ENCODE measurements around the gene MLLT6. TPM values are rescaled to one million over a fixed set of nuclear protein-coding genes. Genes with fewer than 3 reads are reported as not detected.

The MLLT6 gene
- total and polyA plus RNA-seq, 2 of the 13 experiments (the other 11 are each of a cell fraction or from before 2014, with no cell fraction given), result 50.7 to 69.5 TPM

GRCh38 chr17:38752308-38753070, 47.4 kb downstream of the MLLT6 start, which contains the start of gene PSMB3 (continued):
- TF ChIP-seq TARDBP (CRISPR knock-in tag; IDR thresholded peaks at IDR 0.05) (peak; percentile 92), ZNF589 (CRISPR knock-in tag; conservative IDR thresholded peaks at IDR 0.05) (peak; percentile 74; the same call in 1 of the 2 replicates), JUN (CRISPR knock-in tag; IDR thresholded peaks at IDR 0.05) (0 out of 2 replicates have a peak, but pooled peaks have one; percentile 8), ZIK1 (CRISPR knock-in tag; IDR thresholded peaks at IDR 0.05; ENCODE audit: borderline replicate concordance, low read depth) (no peak; the same call in 1 of the 2 replicates), ZNF44 (CRISPR knock-in tag; IDR thresholded peaks at IDR 0.05) (peak; percentile 83), GLMP (CRISPR knock-in tag; IDR thresholded peaks at IDR 0.05; ENCODE audit: borderline replicate concordance) (no peak), ZNF777 (CRISPR knock-in tag; IDR thresholded peaks at IDR 0.05) (no peak), ZNF280D (CRISPR knock-in tag; IDR thresholded peaks at IDR 0.05) (peak; percentile 18), NFKBIZ (CRISPR knock-in tag; IDR thresholded peaks at IDR 0.05) (no peak; the same call in 1 of the 2 replicates), ZNF205 (CRISPR knock-in tag; IDR thresholded peaks at IDR 0.05) (peak; percentile 97), ZNF576 (CRISPR knock-in tag; IDR thresholded peaks at IDR 0.05) (0 out of 2 replicates have a peak, but pooled peaks have one; percentile 69), PRDM4 (CRISPR knock-in tag; IDR thresholded peaks at IDR 0.05; ENCODE audit: borderline replicate concordance) (no peak), ZNF329 (CRISPR knock-in tag; IDR thresholded peaks at IDR 0.05; ENCODE audit: low read depth) (no peak), TAF15 (IDR thresholded peaks at IDR 0.05; ENCODE audit: low read depth, low read length, poor library complexity, severe bottlenecking) (no peak), MAFF (IDR thresholded peaks at IDR 0.05; ENCODE audit: low read depth, low read length) (no peak), RFXANK (CRISPR knock-in tag; IDR thresholded peaks at IDR 0.05) (no peak), TEF (CRISPR knock-in tag; IDR thresholded peaks at IDR 0.05) (no peak), HOXA7 (CRISPR knock-in tag; IDR thresholded peaks at IDR 0.05) (no peak), SNAPC5 (CRISPR knock-in tag; IDR thresholded peaks at IDR 0.05; ENCODE audit: borderline replicate concordance) (no peak), ZNF619 (CRISPR knock-in tag; IDR thresholded peaks at IDR 0.05) (no peak; the same call in 1 of the 2 replicates), SKI (IDR thresholded peaks at IDR 0.05; ENCODE audit: partially characterized antibody) (peak; percentile 28)

Data from HepG2 (cell line).